ENCODE measurements around the gene ADSL. TPM values are rescaled to one million over a fixed set of nuclear protein-coding genes. Genes with fewer than 3 reads are reported as not detected.

The ADSL gene
- total and polyA plus RNA-seq, 9 of the 15 experiments (the other 6 are each of a cell fraction or from before 2014, with no cell fraction given) = 112 to 322 (median 146) TPM

DNA sequence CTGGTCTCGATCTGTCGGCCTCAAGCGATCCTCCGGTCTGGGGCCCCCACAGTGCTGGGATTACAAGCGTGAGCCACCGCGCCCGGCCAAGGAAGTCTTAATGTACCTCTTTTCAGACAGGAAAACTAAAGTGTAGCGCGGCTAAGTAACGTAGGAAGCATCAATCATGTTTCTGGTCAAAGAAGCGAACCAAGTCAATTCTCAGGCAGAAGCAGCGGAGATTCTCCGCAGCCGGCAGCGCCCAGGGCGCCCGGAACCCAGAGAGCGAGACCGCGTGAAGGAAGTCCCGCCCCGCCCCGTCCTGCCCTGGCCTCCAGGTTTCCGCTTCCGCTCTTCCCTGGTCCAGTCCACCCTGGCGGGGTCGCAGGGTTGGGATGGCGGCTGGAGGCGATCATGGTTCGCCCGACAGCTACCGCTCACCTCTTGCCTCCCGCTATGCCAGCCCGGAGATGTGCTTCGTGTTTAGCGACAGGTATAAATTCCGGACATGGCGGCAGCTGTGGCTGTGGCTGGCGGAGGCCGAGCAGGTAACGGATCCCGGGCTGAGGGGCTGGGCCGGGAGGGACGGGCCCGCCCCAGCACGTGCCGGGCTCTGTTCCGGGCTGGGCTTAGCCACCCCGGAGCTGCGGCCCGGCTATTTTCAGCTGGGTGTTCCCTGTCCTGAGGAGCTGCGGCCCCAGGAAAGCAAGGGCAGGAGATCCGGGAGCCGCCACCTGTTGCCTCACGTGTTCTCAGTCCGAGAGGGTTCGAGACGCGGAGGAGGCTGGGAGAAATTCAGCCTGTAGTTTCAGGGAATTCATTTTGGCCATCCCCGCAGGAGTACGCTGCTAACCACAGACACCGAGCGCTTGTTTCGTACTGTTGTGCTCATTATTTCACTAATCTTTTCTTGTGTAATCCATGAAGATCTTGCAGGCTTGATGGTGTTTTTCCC lies at the start of gene ADSL (continued):
- TF ChIP-seq CSDE1 (IDR thresholded peaks at IDR 0.05) (no peak; a peak in 1 of 4 replicates), RHOXF2B (CRISPR knock-in tag; conservative IDR thresholded peaks at IDR 0.05) (no peak), ZNF408 (CRISPR knock-in tag; IDR thresholded peaks at IDR 0.05; ENCODE audit: low read depth) (no peak), FOSL1 (tag; conservative IDR thresholded peaks at IDR 0.05) (peak; percentile 33; the same call in 1 of the 2 replicates), HNRNPL (IDR thresholded peaks at IDR 0.05; ENCODE audit: low read depth, low read length) (no peak), SMAD1 (IDR thresholded peaks at IDR 0.05; ENCODE audit: low read depth, low read length, partially characterized antibody) (no peak), L3MBTL2 (IDR thresholded peaks at IDR 0.05) (peak; percentile 88), ZBTB9 (CRISPR knock-in tag; IDR thresholded peaks at IDR 0.05) (no peak), ZNF263 (CRISPR knock-in tag; IDR thresholded peaks at IDR 0.05; ENCODE audit: borderline replicate concordance) (no peak), CAMTA2 (CRISPR knock-in tag; conservative IDR thresholded peaks at IDR 0.05) (no peak), ZSCAN29 (IDR thresholded peaks at IDR 0.05) (no peak), ELF2 (CRISPR knock-in tag; IDR thresholded peaks at IDR 0.05) (no peak; the same call in 1 of the 2 replicates), CXXC5 (CRISPR knock-in tag; IDR thresholded peaks at IDR 0.05) (peak; percentile 80), CTBP1 (IDR thresholded peaks at IDR 0.05; ENCODE audit: borderline replicate concordance) (peak; percentile 65; the same call in 1 of the 2 replicates), BHLHE40 (IDR thresholded peaks at IDR 0.05; ENCODE audit: low read length) (peak; percentile 98), HMG20A (CRISPR knock-in tag; conservative IDR thresholded peaks at IDR 0.05) (no peak)
- TF ChIP-seq, protein P1, sequence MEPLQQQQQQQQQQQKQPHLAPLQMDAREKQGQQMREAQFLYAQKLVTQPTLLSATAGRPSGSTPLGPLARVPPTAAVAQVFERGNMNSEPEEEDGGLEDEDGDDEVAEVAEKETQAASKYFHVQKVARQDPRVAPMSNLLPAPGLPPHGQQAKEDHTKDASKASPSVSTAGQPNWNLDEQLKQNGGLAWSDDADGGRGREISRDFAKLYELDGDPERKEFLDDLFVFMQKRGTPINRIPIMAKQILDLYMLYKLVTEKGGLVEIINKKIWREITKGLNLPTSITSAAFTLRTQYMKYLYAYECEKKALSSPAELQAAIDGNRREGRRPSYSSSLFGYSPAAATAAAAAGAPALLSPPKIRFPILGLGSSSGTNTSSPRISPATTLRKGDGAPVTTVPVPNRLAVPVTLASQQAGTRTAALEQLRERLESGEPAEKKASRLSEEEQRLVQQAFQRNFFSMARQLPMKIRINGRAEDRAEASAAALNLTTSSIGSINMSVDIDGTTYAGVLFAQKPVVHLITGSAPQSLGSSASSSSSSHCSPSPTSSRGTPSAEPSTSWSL (CRISPR knock-in tag; IDR thresholded peaks at IDR 0.05; ENCODE audit: borderline replicate concordance) = no peak
- TF ChIP-seq, protein P2, sequence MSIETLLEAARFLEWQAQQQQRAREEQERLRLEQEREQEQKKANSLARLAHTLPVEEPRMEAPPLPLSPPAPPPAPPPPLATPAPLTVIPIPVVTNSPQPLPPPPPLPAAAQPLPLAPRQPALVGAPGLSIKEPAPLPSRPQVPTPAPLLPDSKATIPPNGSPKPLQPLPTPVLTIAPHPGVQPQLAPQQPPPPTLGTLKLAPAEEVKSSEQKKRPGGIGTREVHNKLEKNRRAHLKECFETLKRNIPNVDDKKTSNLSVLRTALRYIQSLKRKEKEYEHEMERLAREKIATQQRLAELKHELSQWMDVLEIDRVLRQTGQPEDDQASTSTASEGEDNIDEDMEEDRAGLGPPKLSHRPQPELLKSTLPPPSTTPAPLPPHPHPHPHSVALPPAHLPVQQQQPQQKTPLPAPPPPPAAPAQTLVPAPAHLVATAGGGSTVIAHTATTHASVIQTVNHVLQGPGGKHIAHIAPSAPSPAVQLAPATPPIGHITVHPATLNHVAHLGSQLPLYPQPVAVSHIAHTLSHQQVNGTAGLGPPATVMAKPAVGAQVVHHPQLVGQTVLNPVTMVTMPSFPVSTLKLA (conservative IDR thresholded peaks at IDR 0.05) = peak; percentile 98
- TF ChIP-seq, protein P3, sequence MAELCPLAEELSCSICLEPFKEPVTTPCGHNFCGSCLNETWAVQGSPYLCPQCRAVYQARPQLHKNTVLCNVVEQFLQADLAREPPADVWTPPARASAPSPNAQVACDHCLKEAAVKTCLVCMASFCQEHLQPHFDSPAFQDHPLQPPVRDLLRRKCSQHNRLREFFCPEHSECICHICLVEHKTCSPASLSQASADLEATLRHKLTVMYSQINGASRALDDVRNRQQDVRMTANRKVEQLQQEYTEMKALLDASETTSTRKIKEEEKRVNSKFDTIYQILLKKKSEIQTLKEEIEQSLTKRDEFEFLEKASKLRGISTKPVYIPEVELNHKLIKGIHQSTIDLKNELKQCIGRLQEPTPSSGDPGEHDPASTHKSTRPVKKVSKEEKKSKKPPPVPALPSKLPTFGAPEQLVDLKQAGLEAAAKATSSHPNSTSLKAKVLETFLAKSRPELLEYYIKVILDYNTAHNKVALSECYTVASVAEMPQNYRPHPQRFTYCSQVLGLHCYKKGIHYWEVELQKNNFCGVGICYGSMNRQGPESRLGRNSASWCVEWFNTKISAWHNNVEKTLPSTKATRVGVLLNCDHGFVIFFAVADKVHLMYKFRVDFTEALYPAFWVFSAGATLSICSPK (IDR thresholded peaks at IDR 0.05; ENCODE audit: borderline replicate concordance) = no peak

Data from K562 (cell line).